GM23338 (cell line): ENCODE measurements around the gene MDGA2. TPM values are rescaled to one million over a fixed set of nuclear protein-coding genes. Genes with fewer than 3 reads are reported as not detected.
A peak's percentile ranks its signal among the peaks of the same experiment; 100 is the strongest.

Source experiments
- ATAC-seq: fragments of 200-7000 bp; cut with Tn5 transposase; 3 replicates; pipeline ENCODE4 v1.9.1; 2020
- DNase-seq: peaks from one replicate; pipeline ENCODE4 v3.0.0-alpha.2; 2015; ENCODE audit warnings: low spot score
- H2AFZ ChIP-seq: fragments of 200-600 bp; sonication (generic); 2 replicates; pipeline ENCODE4 v1.8.0; 2016; ENCODE audit warnings: antibody characterized with exemption, mild to moderate bottlenecking, moderate library complexity
- H3F3A ChIP-seq: fragments of 200-600 bp; sonication (generic); replicated peaks from 2 replicates; pipeline ENCODE4 v1.8.0; 2017; ENCODE audit warnings: antibody characterized with exemption, mixed run types, low read depth
- H3K27ac ChIP-seq: fragments of 200-600 bp; sonication (generic); 2 replicates; pipeline ENCODE4 v1.6.1; 2016; ENCODE audit warnings: low read depth
- H3K27me3 ChIP-seq: fragments of 200-600 bp; sonication (generic); 2 replicates; pipeline ENCODE4 v1.8.0; 2016; ENCODE audit warnings: mild to moderate bottlenecking, mixed run types, moderate library complexity; ENCODE audit not compliant: insufficient read depth
- H3K36me3 ChIP-seq: fragments of 200-600 bp; sonication (generic); 2 replicates; pipeline ENCODE4 v1.8.0; 2016; ENCODE audit warnings: mild to moderate bottlenecking; ENCODE audit not compliant: insufficient read depth
- H3K4me1 ChIP-seq: fragments of 200-600 bp; sonication (generic); 2 replicates; pipeline ENCODE4 v1.8.0; 2016; ENCODE audit warnings: mild to moderate bottlenecking, moderate library complexity; ENCODE audit not compliant: insufficient read depth
- H3K4me2 ChIP-seq: fragments of 200-600 bp; sonication (generic); 2 replicates; pipeline ENCODE4 v1.7.1; 2017; ENCODE audit warnings: mixed run types
- H3K4me3 ChIP-seq: fragments of 200-600 bp; sonication (generic); 2 replicates; pipeline ENCODE4 v1.6.1; 2016; ENCODE audit warnings: mixed run types
- H3K79me2 ChIP-seq: fragments of 200-600 bp; sonication (generic); replicated peaks from 2 replicates; pipeline ENCODE4 v1.8.0; 2017; ENCODE audit warnings: mild to moderate bottlenecking; ENCODE audit not compliant: insufficient read depth
- H3K9me2 ChIP-seq: fragments of 200-600 bp; sonication (generic); 2 replicates; pipeline ENCODE4 v1.8.0; 2017; ENCODE audit not compliant: insufficient read depth
- H4K20me1 ChIP-seq: fragments of 200-600 bp; sonication (generic); replicated peaks from 2 replicates; pipeline ENCODE4 v1.8.0; 2017; ENCODE audit warnings: mild to moderate bottlenecking; ENCODE audit not compliant: insufficient read depth
- H3K27ac Mint-ChIP-seq: 2 replicates; pipeline ENCODE4 v1.8.0; 2020; ENCODE audit warnings: inconsistent platforms, mild to moderate bottlenecking, moderate library complexity, mixed read lengths
- H3K27me3 Mint-ChIP-seq: 3 replicates; pipeline ENCODE4 v1.8.0; 2022; ENCODE audit warnings: low read depth, mild to moderate bottlenecking, moderate library complexity, mixed read lengths, inconsistent platforms; ENCODE audit not compliant: insufficient read depth, poor library complexity
- H3K36me3 Mint-ChIP-seq: 3 replicates; pipeline ENCODE4 v1.8.0; 2021; ENCODE audit warnings: low read depth, mild to moderate bottlenecking, inconsistent platforms, moderate library complexity, mixed read lengths
- H3K4me1 Mint-ChIP-seq: 3 replicates; pipeline ENCODE4 v1.8.0; 2020; ENCODE audit warnings: mild to moderate bottlenecking, inconsistent platforms, mixed read lengths
- H3K4me3 Mint-ChIP-seq: 3 replicates; pipeline ENCODE4 v1.8.0; 2021; ENCODE audit warnings: moderate library complexity, mild to moderate bottlenecking, inconsistent platforms, mixed read lengths
- H3K9me3 Mint-ChIP-seq: 3 replicates; pipeline ENCODE4 v1.8.0; 2020; ENCODE audit warnings: moderate library complexity, mild to moderate bottlenecking, inconsistent platforms, mixed read lengths
- CREB1 ChIP-seq: fragments of 250-450 bp; sonication (Bioruptor Pico); IDR thresholded peaks from 2 replicates; pipeline ENCODE4 v1.5.0; 2020; ENCODE audit warnings: low read depth, mild to moderate bottlenecking, moderate library complexity
- CTCF ChIP-seq, 2 experiments: fragments of 200-600 bp in 1 of 2; sonication (generic) in 1 of 2; conservative IDR thresholded peaks; 2 replicates each; pipeline versions ENCODE4 v1.5.1 to v1.6.1; 2016 to 2017; ENCODE audit warnings: antibody characterized with exemption in 2 of 2, low read depth in 2 of 2, mild to moderate bottlenecking in 2 of 2, moderate library complexity in 1 of 2
- EZH2 ChIP-seq: fragments of 200-600 bp; sonication (generic); IDR thresholded peaks from one replicate; pipeline ENCODE4 v1.8.0; 2017; ENCODE audit warnings: antibody characterized with exemption, mild to moderate bottlenecking, low read depth; ENCODE audit not compliant: unreplicated experiment
- EZH2phosphoT487 ChIP-seq: fragments of 200-600 bp; sonication (generic); IDR thresholded peaks from one replicate; pipeline ENCODE4 v1.8.1; 2018; ENCODE audit warnings: antibody characterized with exemption; ENCODE audit not compliant: unreplicated experiment
- JUNB ChIP-seq: IDR thresholded peaks from one replicate; pipeline ENCODE4 v1.6.1; 2016; ENCODE audit warnings: antibody characterized with exemption; ENCODE audit not compliant: unreplicated experiment
- NANOG ChIP-seq: IDR thresholded peaks from 2 replicates; pipeline ENCODE4 v1.6.1; 2016; ENCODE audit warnings: antibody characterized with exemption, borderline replicate concordance
- ZNF114 ChIP-seq: fragments of 250-450 bp; sonication (Bioruptor Pico); IDR thresholded peaks from 2 replicates; pipeline ENCODE4 v1.5.0; 2020; ENCODE audit warnings: mild to moderate bottlenecking, moderate library complexity
- ZNF331 ChIP-seq: fragments of 250-450 bp; sonication (Bioruptor Pico); IDR thresholded peaks from 2 replicates; pipeline ENCODE4 v1.5.0; 2020; ENCODE audit warnings: low read depth, mild to moderate bottlenecking, moderate library complexity
- polyA plus RNA-seq: library from polyadenylated mRNA; unstranded; fragments of >200 nt; fragmentation: Nextera tagmentation; extraction: Ambion mirVana; gene quantifications from 2 replicates; pipeline ENCODE4 v1.2.1, GENCODE V29; 2016
- total RNA-seq: library from RNA; depleted of rRNA; stranded (reverse); fragments of >200 nt; shearing (Covaris generic); gene quantifications from 2 replicates; pipeline ENCODE4 v1.2.3, GENCODE V29; 2014

Gene MDGA2
- total and polyA plus RNA-seq, 2 experiments from 2014 or later = 0.68 to 1.7 TPM

GRCh38 chr14:47539031-47539461, 136.4 kb downstream of the MDGA2 start:
- Histone ChIP-seq H2AFZ (peak overlapping the region; percentile 45; the same call in 1 of the 2 replicates), H3K79me2 (no peaks in the 10 kb centered on the region), H3K27ac (no peak overlapping the region), H3K36me3 (no peaks in the 10 kb centered on the region), H3K4me2 (no peak overlapping the region), H4K20me1 (no peaks in the 10 kb centered on the region), H3K4me1 (peaks cover 34% of the 10 kb centered on the region), H3K4me3 (no peak overlapping the region), H3K27me3 (no peaks in the 10 kb centered on the region), H3F3A (no peaks in the 10 kb centered on the region), H3K9me2 (peaks cover 7% of the 10 kb centered on the region; the same call in 1 of the 2 replicates)
- peak; percentile 81 for DNase-seq
- TF ChIP-seq EZH2phosphoT487 (no peak), JUNB (no peak), CTCF (conservative IDR thresholded peaks at IDR 0.05; ENCODE audit: low read depth in 2 of 2) (peak; percentile 78 to 86), ZNF114 (CRISPR knock-in tag) (no peak)
- H3K27me3 Mint-ChIP-seq = peaks cover 4% of the 10 kb centered on the region
- H3K27ac Mint-ChIP-seq = no peak overlapping the region
- H3K36me3 Mint-ChIP-seq = 0 out of 3 replicates have a peak, but pooled peaks cover 4% of the 10 kb centered on the region
- H3K9me3 Mint-ChIP-seq = no peaks in the 10 kb centered on the region; the same call in 2 of the 3 replicates
- H3K4me3 Mint-ChIP-seq = no peak overlapping the region
- H3K4me1 Mint-ChIP-seq = peaks cover 40% of the 10 kb centered on the region
- ATAC-seq = peak; percentile 85

- Histone ChIP-seq H3K27me3 (no peaks in the 10 kb centered on the region), H4K20me1 (no peaks in the 10 kb centered on the region), H3F3A (no peaks in the 10 kb centered on the region), H3K4me2 (peak overlapping the region; percentile 13; the same call in 1 of the 2 replicates), H3K9me2 (peaks cover 7% of the 10 kb centered on the region; the same call in 1 of the 2 replicates), H3K4me1 (peaks cover 34% of the 10 kb centered on the region), H2AFZ (no peak overlapping the region), H3K4me3 (no peak overlapping the region), H3K36me3 (no peaks in the 10 kb centered on the region), H3K27ac (no peak overlapping the region), H3K79me2 (no peaks in the 10 kb centered on the region)
- Mint-ChIP-seq H3K27me3 (peaks cover 4% of the 10 kb centered on the region), H3K9me3 (peaks cover 4% of the 10 kb centered on the region; the same call in 2 of the 3 replicates), H3K4me1 (peaks cover 36% of the 10 kb centered on the region), H3K27ac (peak overlapping the region; percentile 56; the same call in 1 of the 2 replicates), H3K4me3 (no peak overlapping the region), H3K36me3 (0 out of 3 replicates have a peak, but pooled peaks cover 4% of the 10 kb centered on the region)
- DNase-seq = peak; percentile 27
- no peak for TF ChIP-seq CREB1
- TF ChIP-seq JUNB = no peak
- TF ChIP-seq ZNF331 (CRISPR knock-in tag) = no peak
- peak; percentile 90 for TF ChIP-seq NANOG
- TF ChIP-seq EZH2phosphoT487 = no peak
- TF ChIP-seq CTCF (conservative IDR thresholded peaks at IDR 0.05; ENCODE audit: low read depth in 2 of 2) = no peak
- no peak for TF ChIP-seq EZH2
- no peak for TF ChIP-seq ZNF114 (CRISPR knock-in tag)
- no peak for ATAC-seq
Measured at GRCh38 chr14:47536341-47536740, 139.1 kb downstream of the MDGA2 start.
